ENCODE measurements around the gene LEUTX.

- no peak for TF ChIP-seq CTCF (IDR thresholded peaks at IDR 0.05)
- TF ChIP-seq POLR2A (IDR thresholded peaks at IDR 0.05): no peak
- TF ChIP-seq EP300 (IDR thresholded peaks at IDR 0.05): no peak
Observed at GRCh38 chr19:39752795-39753194, 25.9 kb upstream of the LEUTX start.

All from ovary (tissue), 3 donors.